GM18951 (cell line): Measurements from ENCODE around the gene AQP5.

Experiments
- POLR2A ChIP-seq: IDR thresholded peaks from 4 replicates; pipeline ENCODE4 v1.6.1; 2011; ENCODE audit warnings: mild to moderate bottlenecking; ENCODE audit not compliant: insufficient read length, insufficient read depth; ENCODE audit errors: extremely low read depth
- in situ Hi-C: fragments of 300-500 bp; cut with MboI; formaldehyde crosslinking; loops from one replicate; pipeline ENCODE4 v1.12.0; 2022; ENCODE audit warnings: low sequenced_read_pairs, mixed read lengths, inconsistent platforms; ENCODE audit not compliant: unreplicated experiment

AQP5 gene

DNA sequence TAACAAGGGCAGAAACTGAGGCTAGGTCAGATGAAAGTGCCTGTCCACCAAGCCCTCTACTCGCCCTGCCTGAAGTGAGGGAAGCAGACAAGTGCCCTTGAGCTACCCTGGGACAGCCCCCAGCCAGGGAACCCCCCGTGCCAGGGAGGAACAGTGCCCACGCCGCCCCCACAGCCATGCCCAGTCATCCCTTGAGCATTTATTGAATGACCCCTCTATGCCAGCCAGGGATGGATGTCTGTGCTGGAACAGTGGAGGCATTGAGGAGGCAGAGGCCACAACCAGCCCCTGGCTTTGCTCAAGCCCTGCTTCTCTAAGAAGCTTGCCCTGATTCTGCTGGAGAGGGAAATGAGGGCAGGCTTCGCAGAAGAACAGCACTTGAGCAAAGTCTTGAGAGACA is 7.4 kb downstream of the AQP5 start:
- no peak for TF ChIP-seq POLR2A
- in situ Hi-C loops = no loop called here

DNA sequence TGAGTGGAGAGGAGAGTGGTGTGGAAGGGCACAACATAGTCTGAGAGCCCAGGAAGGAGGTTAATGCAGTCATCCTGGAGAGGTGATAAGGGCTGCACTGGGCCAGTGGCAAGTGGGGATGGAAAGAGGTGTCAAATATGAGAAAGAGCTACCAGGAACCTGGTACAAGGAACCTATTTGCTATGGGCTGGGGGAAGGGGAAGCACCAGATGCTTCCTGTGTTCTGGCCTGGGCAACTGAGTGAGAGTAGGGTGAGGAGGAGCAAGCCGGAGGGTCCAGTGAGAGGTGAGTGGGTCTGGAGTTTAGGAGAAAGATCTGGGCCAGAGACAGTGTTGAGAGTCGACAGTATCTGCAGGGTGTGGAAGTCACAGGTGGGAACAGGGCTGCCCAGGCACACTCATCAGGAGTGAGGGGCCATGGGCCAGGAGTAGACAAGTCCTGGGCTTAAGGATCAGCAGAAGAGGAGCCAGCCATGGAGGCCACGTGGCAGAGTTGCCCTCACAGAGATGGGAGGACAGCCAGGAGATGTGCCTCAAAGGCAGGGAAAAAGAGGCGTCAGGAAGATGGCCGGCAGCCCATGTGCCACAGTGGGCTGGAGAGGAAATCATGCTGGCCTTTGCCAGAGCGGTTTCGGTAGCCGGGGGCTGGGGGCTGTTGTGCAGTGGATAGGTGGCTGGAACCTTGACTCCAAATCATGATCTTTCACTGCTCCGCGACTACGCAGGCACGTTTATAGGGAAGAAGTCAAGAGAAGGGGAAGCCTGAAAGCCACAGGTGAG is 8.2 kb downstream of the AQP5 start:
- in situ Hi-C loops = loop anchor here (5.0 kb wide), 1 partner anchor 87 kb away; the partner anchor contains the start of gene ASIC1
- no peak for TF ChIP-seq POLR2A

DNA sequence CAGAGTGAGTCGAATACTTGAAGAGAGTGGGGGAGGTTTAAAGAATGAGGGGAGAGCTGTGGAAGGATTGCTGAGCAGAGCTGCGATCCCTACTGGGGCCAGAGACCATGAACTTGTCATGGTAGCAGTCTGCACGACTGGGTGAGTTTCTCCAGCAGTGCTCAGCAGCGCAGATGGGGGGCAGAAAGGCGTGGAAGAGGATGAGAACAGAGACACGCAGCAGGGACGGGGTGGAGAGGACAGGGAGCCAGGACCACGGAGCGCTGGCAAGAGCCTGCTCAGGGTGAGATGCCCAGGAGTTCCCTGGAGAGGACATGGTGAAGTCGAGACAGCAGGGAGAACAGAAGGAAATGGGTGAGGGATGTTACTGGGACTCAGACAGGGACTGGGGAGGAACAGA is 9.0 kb downstream of the AQP5 start:
- TF ChIP-seq POLR2A = no peak
- in situ Hi-C loops = loop anchor here (5.0 kb wide), 1 partner anchor 87 kb away; the partner anchor contains the start of gene ASIC1

DNA sequence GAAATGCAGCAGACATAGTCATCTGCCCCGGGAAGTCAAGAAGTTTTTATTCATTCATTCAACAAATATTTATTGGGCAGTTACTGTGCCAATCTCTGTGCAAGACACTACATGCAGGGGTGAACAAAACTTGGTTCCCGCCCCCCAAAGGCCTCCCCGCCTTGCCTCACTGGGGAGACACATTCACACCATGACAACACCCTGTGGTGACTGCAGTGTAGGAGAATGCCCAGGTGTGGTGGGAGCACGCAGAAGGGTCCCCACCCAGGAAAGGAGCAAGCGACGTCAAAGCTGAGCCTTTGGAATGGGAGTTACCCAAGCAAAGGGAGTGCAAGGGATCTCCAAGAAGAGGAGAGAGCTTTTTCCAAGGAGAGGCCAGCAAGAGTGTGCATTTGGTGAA is 9.5 kb downstream of the AQP5 start:
- in situ Hi-C loops = loop anchor here (5.0 kb wide), 1 partner anchor 86 kb away; the partner anchor contains the start of gene ASIC1
- TF ChIP-seq POLR2A = no peak

DNA sequence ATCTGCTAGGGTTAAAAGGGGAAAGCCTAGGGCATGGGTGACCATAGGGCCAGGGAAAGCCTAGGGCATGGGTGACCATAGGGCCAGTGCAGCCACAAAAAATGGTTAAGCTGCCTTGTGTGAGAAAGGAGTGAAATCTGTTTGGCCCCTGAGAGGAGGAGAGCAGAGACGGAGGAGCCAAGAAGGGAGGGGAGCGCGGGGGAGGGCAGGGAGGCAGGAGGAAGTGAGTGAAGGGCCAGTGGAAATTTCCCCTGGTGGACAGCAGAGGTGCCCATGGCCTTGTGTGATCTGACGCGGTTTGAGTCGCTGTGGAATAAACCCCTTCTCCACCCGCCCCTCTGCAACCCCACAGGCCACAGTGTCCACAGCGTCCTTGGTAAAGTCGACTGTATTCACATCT is 10.5 kb downstream of the AQP5 start:
- in situ Hi-C loops = loop anchor here (5.0 kb wide), 1 partner anchor 85 kb away; the partner anchor contains the start of gene ASIC1

DNA sequence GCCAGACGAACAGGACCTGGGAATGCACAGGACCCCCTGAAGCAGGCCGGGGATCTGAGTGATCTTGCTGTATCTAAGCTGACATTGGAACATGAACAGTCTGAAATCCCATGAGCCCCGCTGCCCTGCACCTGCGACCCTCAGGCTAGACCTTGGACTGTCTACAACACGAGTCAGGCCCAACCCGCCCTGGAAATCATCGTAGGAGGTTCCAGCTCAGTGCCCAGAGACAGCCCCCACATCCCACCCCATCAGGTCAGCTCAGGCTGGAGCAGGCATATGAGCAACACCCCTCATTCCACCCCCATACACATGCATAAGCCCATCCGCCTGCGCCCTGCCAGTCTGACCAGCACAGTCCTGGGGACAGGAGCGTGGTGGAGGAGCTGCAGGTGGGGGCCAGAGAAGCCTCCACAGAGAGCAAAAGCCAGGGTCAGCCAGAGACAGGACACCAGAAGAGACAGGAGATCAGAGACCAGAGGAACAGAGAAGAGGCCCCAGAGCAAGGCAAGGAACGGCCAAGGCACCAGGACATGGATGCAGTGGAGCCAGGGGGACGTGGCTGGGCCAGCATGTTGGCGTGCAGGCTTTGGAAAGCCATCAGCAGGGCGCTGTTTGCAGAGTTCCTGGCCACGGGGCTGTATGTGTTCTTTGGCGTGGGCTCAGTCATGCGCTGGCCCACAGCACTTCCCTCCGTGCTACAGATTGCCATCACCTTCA is 11.1 kb downstream of the AQP5 start, which contains the start of gene AQP6:
Gene AQP6, plus strand, starts transcription at position 307 of the 720 bp plus-strand sequence. Its CDS starts 227 bp downstream, at position 534.
- no peak for TF ChIP-seq POLR2A
- in situ Hi-C loops = loop anchor here (5.0 kb wide), 1 partner anchor 84 kb away; the partner anchor contains the start of gene ASIC1

More for the DNA sequence above, 10.5 kb downstream of the AQP5 start:
- TF ChIP-seq POLR2A = no peak

DNA sequence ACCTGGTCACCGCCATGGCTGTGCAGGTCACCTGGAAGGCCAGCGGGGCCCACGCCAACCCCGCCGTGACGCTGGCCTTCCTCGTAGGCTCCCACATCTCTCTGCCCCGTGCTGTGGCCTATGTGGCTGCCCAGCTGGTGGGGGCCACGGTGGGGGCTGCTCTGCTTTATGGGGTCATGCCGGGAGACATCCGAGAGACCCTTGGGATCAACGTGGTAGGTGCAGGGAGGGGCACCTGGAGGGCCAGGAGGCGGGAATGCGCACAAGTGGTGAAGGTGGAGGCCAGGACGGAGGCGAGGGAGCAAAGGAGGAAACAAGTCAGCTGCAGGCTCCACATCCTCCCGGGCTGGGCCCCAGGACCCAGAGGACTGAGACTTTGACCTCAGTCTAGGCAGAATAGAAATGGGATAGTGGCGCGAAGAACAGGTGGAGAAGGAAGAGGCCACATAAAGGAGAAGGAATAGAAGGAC is 11.7 kb downstream of the AQP5 start:
- in situ Hi-C loops = loop anchor here (5.0 kb wide), 1 partner anchor 84 kb away; the partner anchor contains the start of gene ASIC1
- no peak for TF ChIP-seq POLR2A

DNA sequence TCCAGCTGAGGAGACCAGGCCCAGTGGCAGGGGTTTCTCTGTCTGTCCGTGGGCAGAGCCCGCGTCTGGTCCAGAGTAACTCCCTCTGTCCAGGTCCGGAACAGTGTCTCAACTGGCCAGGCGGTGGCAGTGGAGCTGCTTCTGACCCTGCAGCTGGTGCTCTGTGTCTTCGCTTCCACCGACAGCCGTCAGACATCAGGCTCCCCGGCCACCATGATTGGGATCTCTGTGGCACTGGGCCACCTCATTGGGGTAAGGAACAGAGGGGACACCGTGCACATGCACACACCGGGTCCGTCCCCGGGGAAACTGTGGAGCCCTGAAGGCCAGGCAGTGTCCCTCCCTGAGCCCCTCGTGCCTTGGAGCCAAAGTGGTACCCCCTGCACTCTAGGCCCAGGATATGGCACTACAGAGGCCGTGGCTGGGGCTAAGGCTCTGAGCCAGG is 12.6 kb downstream of the AQP5 start:
- no peak for TF ChIP-seq POLR2A
- in situ Hi-C loops = loop anchor here (5.0 kb wide), 1 partner anchor 83 kb away; the partner anchor contains the start of gene ASIC1

DNA sequence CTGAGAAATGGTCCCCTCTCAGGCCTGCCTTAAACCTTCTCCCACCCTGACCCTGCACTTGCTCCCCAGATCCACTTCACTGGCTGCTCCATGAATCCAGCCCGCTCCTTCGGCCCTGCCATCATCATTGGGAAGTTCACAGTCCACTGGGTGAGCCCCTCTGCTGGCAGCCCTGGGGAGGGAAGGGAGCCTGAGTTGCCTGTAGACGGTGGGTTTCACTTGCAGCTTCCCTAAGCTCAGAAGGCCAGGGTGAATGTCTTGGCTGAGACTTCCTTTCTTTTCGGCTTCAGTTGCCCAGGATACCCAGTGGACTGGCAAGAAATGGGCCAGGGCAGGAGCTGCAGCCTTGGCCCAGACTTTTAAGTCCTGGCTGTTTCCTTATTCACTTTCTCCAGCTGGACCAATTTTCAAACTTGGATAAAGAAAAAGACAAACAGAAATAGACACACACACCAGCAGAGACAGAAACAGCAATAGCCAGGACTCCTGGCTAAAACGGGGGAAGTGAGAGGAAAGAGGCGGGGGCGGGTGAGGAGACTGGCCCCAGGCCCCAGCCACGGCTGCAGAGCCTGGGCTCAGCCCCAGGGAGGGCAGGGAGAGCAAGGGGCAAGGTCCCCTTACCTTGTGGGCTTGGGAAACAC is 13.1 kb downstream of the AQP5 start:
- no peak for TF ChIP-seq POLR2A
- in situ Hi-C loops = loop anchor here (5.0 kb wide), 1 partner anchor 83 kb away; the partner anchor contains the start of gene ASIC1

DNA sequence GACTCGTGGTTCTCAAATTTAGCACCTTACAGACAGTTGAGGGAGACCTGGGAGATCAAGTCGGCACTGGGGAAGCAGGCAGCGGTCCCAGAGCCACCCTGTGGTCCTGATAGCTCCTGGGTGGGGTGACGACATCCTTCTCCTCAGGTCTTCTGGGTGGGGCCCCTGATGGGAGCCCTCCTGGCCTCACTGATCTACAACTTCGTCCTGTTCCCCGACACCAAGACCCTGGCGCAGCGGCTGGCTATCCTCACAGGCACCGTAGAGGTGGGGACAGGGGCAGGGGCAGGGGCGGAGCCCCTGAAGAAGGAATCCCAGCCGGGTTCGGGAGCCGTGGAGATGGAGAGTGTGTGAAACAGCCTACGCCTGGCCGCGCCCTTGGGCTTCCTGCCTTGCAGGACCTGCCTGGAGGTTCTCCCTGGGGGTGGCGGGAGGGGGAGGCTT is 13.7 kb downstream of the AQP5 start:
- in situ Hi-C loops = no loop called here
- TF ChIP-seq POLR2A = no peak

DNA sequence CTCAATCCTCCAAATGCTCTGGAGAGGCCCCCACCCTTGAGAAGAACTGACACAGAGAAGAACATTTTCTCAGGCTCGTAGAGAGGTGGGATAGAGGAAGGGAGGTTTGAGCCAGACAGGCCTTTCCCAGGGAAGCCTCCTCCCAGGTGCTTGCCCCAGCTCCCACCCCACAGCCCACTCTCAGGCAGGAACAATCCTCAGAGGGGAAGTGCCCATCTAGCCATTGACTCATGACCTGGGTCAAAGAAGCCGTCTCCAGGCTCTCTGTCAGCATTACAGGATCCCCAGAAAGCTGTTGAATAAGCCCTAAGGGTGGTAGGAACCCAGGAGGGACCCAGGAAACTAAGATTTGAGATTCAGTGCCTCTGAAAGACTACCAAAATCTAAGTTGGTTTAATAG is 14.9 kb downstream of the AQP5 start:
- in situ Hi-C loops = no loop called here
- no peak for TF ChIP-seq POLR2A

DNA sequence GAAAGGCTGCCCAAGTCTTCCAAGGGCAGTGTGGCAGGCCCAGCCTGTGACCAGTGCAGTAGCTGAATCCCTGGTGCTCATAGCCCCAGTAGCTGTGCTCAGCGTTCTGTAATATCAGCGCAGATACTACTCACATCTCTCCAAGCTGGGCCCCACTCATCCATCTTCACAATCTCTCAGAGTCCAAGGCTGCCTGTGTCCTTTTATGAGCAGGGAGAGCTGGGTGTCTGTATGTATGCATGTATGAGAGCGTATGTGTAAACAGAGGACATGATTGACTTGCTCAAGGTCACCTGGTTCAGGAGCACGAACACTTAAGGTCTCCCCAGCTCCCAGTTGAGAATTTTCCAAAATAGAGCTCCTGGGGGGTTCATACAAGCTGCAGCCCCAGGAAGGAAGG is 16.5 kb downstream of the AQP5 start:
- TF ChIP-seq POLR2A = no peak
- in situ Hi-C loops = no loop called here
